Spleen (tissue), 7 donors: ENCODE measurements around the gene KIF3C.

Experiments used
- POLR2A ChIP-seq, 3 donors: fragments of 450-650 bp; IDR thresholded peaks; one replicate each; pipeline ENCODE4 v1.5.1; 2017; ENCODE audit warnings: antibody characterized with exemption in 3 of 3, mild to moderate bottlenecking in 1 of 3
- POLR2AphosphoS5 ChIP-seq, 3 donors: sonication (generic); formaldehyde crosslinking; IDR thresholded peaks; one replicate each; pipeline ENCODE4 v1.5.1; 2017; ENCODE audit warnings: antibody characterized with exemption in 3 of 3
- TF ChIP-seq, protein P1 (sequence below), 11 experiments: fragments of 200-600 bp in 7 of 11; fragments of 450-650 bp in 4 of 11; sonication (generic) in 4 of 11; IDR thresholded peaks in 8 of 11; conservative IDR thresholded peaks in 3 of 11; 1 replicate in 7 of 11; 2 replicates in 4 of 11; pipeline versions ENCODE4 v1.4.0 to v1.8.0; 2016 to 2021; ENCODE audit warnings: antibody characterized with exemption in 11 of 11, inconsistent platforms in 4 of 11, mild to moderate bottlenecking in 1 of 11
- donor health status: DM: no; HTN: no; CAD: no; lungs with moderate emphysema.
- donor health status: DM: no; HTN: no; CAD: no.
- donor health status: DM: no; HTN: no; CAD: no.

DNA sequence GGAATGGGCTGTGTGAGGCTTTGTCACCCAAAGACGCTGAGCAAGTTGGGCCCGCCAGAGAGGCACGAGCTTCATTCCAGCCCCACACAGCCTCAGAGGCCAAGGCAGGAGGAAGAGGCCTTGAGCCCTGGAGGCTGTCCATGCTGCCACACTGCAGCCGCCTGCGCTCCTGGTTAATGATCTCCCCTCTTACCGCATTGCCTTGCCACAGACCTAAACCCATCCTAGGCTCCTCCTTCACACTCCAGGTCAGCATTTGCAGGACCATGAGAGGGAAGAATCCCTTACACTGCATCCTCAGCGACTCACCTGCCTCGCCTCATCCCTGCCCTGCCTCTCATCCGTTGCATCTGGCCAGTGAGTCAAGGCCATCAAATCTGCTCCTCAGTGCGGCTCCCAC, 24.6 kb downstream of the KIF3C start:
- TF ChIP-seq POLR2A (IDR thresholded peaks at IDR 0.05) (no peak), POLR2AphosphoS5 (IDR thresholded peaks at IDR 0.05) (no peak)
- TF ChIP-seq, protein P1, sequence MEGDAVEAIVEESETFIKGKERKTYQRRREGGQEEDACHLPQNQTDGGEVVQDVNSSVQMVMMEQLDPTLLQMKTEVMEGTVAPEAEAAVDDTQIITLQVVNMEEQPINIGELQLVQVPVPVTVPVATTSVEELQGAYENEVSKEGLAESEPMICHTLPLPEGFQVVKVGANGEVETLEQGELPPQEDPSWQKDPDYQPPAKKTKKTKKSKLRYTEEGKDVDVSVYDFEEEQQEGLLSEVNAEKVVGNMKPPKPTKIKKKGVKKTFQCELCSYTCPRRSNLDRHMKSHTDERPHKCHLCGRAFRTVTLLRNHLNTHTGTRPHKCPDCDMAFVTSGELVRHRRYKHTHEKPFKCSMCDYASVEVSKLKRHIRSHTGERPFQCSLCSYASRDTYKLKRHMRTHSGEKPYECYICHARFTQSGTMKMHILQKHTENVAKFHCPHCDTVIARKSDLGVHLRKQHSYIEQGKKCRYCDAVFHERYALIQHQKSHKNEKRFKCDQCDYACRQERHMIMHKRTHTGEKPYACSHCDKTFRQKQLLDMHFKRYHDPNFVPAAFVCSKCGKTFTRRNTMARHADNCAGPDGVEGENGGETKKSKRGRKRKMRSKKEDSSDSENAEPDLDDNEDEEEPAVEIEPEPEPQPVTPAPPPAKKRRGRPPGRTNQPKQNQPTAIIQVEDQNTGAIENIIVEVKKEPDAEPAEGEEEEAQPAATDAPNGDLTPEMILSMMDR (IDR thresholded peaks at IDR 0.05 in 8 of 11, conservative IDR thresholded peaks at IDR 0.05 in 3 of 11) = no peak
